ENCODE results near the gene CHERP.

Gene CHERP

DNA sequence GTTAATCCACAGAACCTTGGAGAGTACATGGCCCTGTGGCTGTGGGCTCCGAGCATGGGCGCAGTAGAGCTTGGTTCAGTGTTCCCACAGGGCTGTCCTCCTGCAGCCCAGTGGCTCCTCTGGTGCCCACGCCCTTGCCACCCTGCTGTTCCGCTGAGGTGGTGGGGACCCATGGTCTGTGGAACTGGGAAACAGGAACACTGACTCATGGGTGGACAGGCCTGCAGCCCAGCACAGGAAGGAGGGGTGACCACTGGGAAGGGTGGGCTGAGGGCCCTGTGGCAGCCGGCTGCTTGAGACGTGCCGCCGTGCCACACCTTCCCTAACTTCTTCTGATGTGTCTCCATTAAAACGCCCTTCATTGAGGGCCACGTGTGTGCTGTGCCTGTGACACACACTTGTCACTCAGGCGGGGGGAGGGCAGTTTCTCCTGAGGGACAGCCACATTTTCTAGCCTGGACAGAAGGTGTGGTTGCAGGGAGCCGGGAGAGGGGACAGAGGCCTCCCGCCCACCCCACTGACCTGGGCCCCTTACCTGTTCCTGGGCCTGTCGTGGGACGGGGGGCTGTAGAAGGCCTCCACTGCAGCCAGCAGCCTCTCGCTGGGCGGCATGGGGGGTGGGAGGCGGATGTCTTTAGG lies 21.1 kb downstream of the CHERP start:
- Histone ChIP-seq H3K9me3 (ENCODE audit: low read depth, low read length) (no peaks in the 10 kb centered on the region), H3K4me3 (no peak overlapping the region), H3K36me3 (ENCODE audit: insufficient read depth, low read length) (peaks cover 91% of the 10 kb centered on the region), H3K9ac (ENCODE audit: insufficient read length) (no peak overlapping the region), H3K27ac (no peak overlapping the region)
- DNase-seq (ENCODE audit: low read depth, low spot score): no peak
- TF ChIP-seq FOXP2 (optimal IDR thresholded peaks at IDR 0.05; ENCODE audit: control extremely low read depth, extremely low read length, insufficient read depth): no peak
- peak; percentile 51; the same call in 1 of the 2 replicates for TF ChIP-seq POLR2AphosphoS5 (IDR thresholded peaks at IDR 0.05; ENCODE audit: borderline replicate concordance, low read depth, low read length)
- no peak for TF ChIP-seq EZH2 (IDR thresholded peaks at IDR 0.05)

DNA sequence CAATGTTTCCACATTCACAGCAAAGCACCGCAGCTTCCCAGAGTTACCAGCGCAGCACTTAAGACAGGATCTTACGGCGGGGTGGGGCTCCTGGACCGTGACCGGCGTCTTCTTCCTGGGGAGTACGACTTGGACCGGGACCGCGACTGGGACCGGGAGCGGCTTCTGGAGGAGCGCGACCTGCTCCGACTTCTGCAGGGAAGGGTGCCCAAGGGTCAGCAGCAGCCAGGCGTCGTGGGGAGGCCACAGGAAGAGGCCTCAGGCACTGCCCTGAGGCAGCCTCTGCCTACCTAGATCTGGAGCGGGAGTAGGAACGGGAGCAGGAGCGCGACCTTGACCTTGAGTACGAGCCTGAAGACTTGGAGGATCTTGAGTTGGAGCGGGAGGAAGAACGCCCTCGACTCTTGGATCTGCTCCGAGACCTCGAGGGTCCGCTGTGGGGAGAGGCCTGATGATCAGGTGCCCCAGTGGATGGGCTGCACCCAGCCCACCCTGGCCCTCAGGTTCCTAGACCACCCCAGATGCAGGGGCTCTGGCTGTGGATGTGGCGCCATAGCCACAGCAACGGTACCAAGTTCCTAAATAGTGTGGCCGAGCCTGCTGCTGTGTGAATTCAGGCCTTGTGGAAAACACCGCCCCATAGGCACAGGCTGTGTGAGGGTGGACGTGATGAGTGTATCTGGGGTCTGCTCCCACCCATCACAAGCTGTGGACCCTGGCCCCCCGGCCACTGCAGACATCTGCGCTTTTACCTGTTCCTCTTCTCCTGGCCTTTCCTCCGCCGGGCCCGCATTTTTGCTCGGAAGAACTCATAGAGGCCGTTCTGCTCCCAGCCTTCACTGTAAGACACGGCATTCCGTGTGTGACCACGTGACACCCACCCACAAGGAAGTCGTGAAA lies 21.9 kb downstream of the CHERP start:
- no peak overlapping the region for H3K9ac ChIP-seq (ENCODE audit: insufficient read length)
- H3K27ac ChIP-seq: no peak overlapping the region
- no peak overlapping the region for H3K4me3 ChIP-seq
- TF ChIP-seq FOXP2 (optimal IDR thresholded peaks at IDR 0.05; ENCODE audit: control extremely low read depth, extremely low read length, insufficient read depth) (no peak), EZH2 (IDR thresholded peaks at IDR 0.05) (no peak), POLR2AphosphoS5 (IDR thresholded peaks at IDR 0.05; ENCODE audit: borderline replicate concordance, low read depth, low read length) (no peak)
- DNase-seq (ENCODE audit: low read depth, low spot score): no peak
- no peaks in the 10 kb centered on the region for H3K9me3 ChIP-seq (ENCODE audit: low read depth, low read length)
- H3K36me3 ChIP-seq (ENCODE audit: insufficient read depth, low read length): peaks cover 83% of the 10 kb centered on the region

DNA sequence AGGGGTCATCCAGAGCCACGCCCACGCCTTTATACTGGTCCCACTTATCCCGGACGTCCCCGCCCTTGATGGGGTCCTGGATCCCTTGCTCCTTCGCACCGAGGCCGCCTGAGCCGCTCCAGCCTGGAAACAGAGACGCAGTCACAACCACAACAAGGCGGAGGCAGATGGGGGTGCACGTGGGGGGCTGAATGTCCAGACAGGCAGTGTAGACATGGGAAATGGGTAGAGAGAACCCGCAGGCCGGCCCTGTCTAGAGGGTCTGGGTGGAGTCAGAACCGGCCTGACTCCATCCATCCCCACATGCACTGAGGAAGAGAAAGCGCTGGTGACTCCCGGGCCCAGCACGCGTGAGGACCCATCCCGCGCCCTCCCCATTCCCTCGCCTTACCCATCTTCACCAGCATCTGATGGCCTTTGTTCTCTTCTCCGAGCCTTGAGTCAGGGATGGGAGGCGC lies 23.0 kb downstream of the CHERP start:
- Histone ChIP-seq H3K36me3 (ENCODE audit: insufficient read depth, low read length) (peaks cover 76% of the 10 kb centered on the region), H3K4me3 (no peak overlapping the region), H3K9me3 (ENCODE audit: low read depth, low read length) (no peaks in the 10 kb centered on the region), H3K27ac (no peak overlapping the region), H3K9ac (ENCODE audit: insufficient read length) (no peak overlapping the region)
- TF ChIP-seq POLR2AphosphoS5 (IDR thresholded peaks at IDR 0.05; ENCODE audit: borderline replicate concordance, low read depth, low read length) (no peak), EZH2 (IDR thresholded peaks at IDR 0.05) (no peak), FOXP2 (optimal IDR thresholded peaks at IDR 0.05; ENCODE audit: control extremely low read depth, extremely low read length, insufficient read depth) (no peak)
- no peak for DNase-seq (ENCODE audit: low read depth, low spot score)

- H3K9ac ChIP-seq (ENCODE audit: insufficient read length): no peak overlapping the region
- no peak overlapping the region for H3K4me3 ChIP-seq
- peak overlapping the region; percentile 30; the same call in 1 of the 2 replicates for H3K27ac ChIP-seq
- H3K9me3 ChIP-seq (ENCODE audit: low read depth, low read length): no peaks in the 10 kb centered on the region
- no peak for TF ChIP-seq EZH2 (IDR thresholded peaks at IDR 0.05)
- no peak for TF ChIP-seq FOXP2 (optimal IDR thresholded peaks at IDR 0.05; ENCODE audit: control extremely low read depth, extremely low read length, insufficient read depth)
- no peak; the same call in 1 of the 2 replicates for TF ChIP-seq POLR2AphosphoS5 (IDR thresholded peaks at IDR 0.05; ENCODE audit: borderline replicate concordance, low read depth, low read length)
- DNase-seq (ENCODE audit: low read depth, low spot score): no peak
- H3K36me3 ChIP-seq (ENCODE audit: insufficient read depth, low read length): peaks cover 70% of the 10 kb centered on the region
Observed at GRCh38 chr19:16518483-16519229, 23.6 kb downstream of the CHERP start.

DNA sequence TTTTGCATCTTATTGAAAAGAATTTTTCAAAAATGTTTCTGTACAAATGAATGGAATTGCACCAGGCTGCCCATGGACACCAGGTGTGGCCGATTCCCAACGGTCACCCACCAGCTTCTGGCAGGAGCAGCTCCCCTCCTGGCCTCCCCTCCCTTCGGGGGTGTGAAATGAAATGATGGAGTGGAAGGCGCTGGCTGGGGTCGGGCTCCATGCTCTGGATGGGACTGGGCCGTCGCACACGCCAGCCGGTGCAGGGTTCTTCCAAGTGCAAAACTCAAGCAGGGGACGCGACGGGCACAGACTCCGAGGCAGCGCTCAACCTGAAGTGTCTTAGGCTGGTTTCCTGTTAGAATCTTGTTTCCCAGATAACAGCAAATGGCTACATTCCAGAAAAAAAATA lies 24.2 kb downstream of the CHERP start:
- H3K4me3 ChIP-seq: no peak overlapping the region
- peak overlapping the region; percentile 30; the same call in 1 of the 2 replicates for H3K27ac ChIP-seq
- H3K9ac ChIP-seq (ENCODE audit: insufficient read length): no peak overlapping the region
- peaks cover 64% of the 10 kb centered on the region for H3K36me3 ChIP-seq (ENCODE audit: insufficient read depth, low read length)
- TF ChIP-seq FOXP2 (optimal IDR thresholded peaks at IDR 0.05; ENCODE audit: control extremely low read depth, extremely low read length, insufficient read depth) (no peak), POLR2AphosphoS5 (IDR thresholded peaks at IDR 0.05; ENCODE audit: borderline replicate concordance, low read depth, low read length) (no peak), EZH2 (IDR thresholded peaks at IDR 0.05) (no peak)
- H3K9me3 ChIP-seq (ENCODE audit: low read depth, low read length): no peaks in the 10 kb centered on the region
- no peak for DNase-seq (ENCODE audit: low read depth, low spot score)

- no peak for DNase-seq (ENCODE audit: low read depth, low spot score)
- Histone ChIP-seq H3K27ac (no peak overlapping the region), H3K4me3 (no peak overlapping the region), H3K9me3 (ENCODE audit: low read depth, low read length) (no peaks in the 10 kb centered on the region), H3K36me3 (ENCODE audit: insufficient read depth, low read length) (peaks cover 57% of the 10 kb centered on the region), H3K9ac (ENCODE audit: insufficient read length) (no peak overlapping the region)
- TF ChIP-seq POLR2AphosphoS5 (IDR thresholded peaks at IDR 0.05; ENCODE audit: borderline replicate concordance, low read depth, low read length) (no peak), EZH2 (IDR thresholded peaks at IDR 0.05) (no peak), FOXP2 (optimal IDR thresholded peaks at IDR 0.05; ENCODE audit: control extremely low read depth, extremely low read length, insufficient read depth) (no peak)
Observed at GRCh38 chr19:16516923-16517610, 25.2 kb downstream of the CHERP start.

DNA sequence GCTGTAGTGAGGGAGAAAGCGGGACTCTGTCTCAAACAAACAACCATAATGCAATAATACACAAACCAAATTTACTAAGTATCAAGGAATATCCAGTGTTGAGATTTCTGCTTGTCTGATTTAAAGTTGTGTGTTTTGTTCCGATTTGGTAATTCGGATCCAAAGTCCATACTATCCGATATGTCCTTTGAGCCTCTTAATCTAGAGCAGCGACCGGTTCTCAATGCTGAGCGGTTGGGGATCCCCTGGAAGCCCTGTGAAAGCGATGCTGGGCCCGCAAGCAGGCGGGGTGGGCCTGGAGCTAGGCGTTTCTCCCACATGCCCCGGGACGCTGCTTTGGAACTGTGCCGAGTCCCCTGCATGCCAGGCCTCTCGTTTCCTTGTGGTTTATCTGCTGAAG lies 25.9 kb downstream of the CHERP start:
- no peaks in the 10 kb centered on the region for H3K9me3 ChIP-seq (ENCODE audit: low read depth, low read length)
- no peak overlapping the region for H3K27ac ChIP-seq
- DNase-seq (ENCODE audit: low read depth, low spot score): no peak
- TF ChIP-seq EZH2 (IDR thresholded peaks at IDR 0.05) (no peak), POLR2AphosphoS5 (IDR thresholded peaks at IDR 0.05; ENCODE audit: borderline replicate concordance, low read depth, low read length) (no peak), FOXP2 (optimal IDR thresholded peaks at IDR 0.05; ENCODE audit: control extremely low read depth, extremely low read length, insufficient read depth) (no peak)
- no peak overlapping the region for H3K4me3 ChIP-seq
- H3K36me3 ChIP-seq (ENCODE audit: insufficient read depth, low read length): peaks cover 50% of the 10 kb centered on the region
- H3K9ac ChIP-seq (ENCODE audit: insufficient read length): no peak overlapping the region
